ENCODE data around the gene NKAP.

The NKAP gene

GRCh38 chrX:119871599-119872395, 71.8 kb downstream of the NKAP start, which contains the start of the genes NDUFA1 and RNF113A:
NDUFA1 (plus strand) TSS chrX:119871832; CDS start chrX:119871912, 80 bp downstream.
RNF113A (minus strand) TSS chrX:119871733; CDS start chrX:119871613, 120 bp downstream.
- Histone ChIP-seq H3K36me3 (0 out of 2 replicates have a peak, but pooled peaks cover 3% of the 10 kb centered on the region), H3K27ac (peak within 1 kb of the TSS; percentile 85), H3K27me3 (ENCODE audit: insufficient read depth, low read depth, severe bottlenecking) (peaks cover 2% of the 10 kb centered on the region), H3K4me3 (ENCODE audit: low read depth, low read length) (peak within 1 kb of the TSS; percentile 70), H3K9me3 (ENCODE audit: severe bottlenecking) (no peaks in the 10 kb centered on the region)
- peak; percentile 83 for DNase-seq
- no peak for TF ChIP-seq CTCF (IDR thresholded peaks at IDR 0.05; ENCODE audit: low read depth, low read length)

- peak overlapping the region; percentile 85 for H3K27ac ChIP-seq
- H3K9me3 ChIP-seq (ENCODE audit: severe bottlenecking): no peaks in the 10 kb centered on the region
- peaks cover 2% of the 10 kb centered on the region for H3K27me3 ChIP-seq (ENCODE audit: insufficient read depth, low read depth, severe bottlenecking)
- peak overlapping the region; percentile 70 for H3K4me3 ChIP-seq (ENCODE audit: low read depth, low read length)
- 0 out of 2 replicates have a peak, but pooled peaks cover 3% of the 10 kb centered on the region for H3K36me3 ChIP-seq
- no peak for TF ChIP-seq CTCF (IDR thresholded peaks at IDR 0.05; ENCODE audit: low read depth, low read length)
- no peak for DNase-seq
Observed at GRCh38 chrX:119871245-119871598, 72.3 kb downstream of the NKAP start.
